NOMO-1 treated with dmso at 0.1 percent for 144 hours (cell line): ENCODE results near the gene MPIG6B.
A peak's percentile ranks its signal among the peaks of the same experiment; 100 is the strongest.

Experiments used
- DNase-seq: peaks from one replicate; lab custom pipeline; 2025; ENCODE audit not compliant: unreplicated experiment; lab: John Stamatoyannopoulos, UW

MPIG6B gene, protein sequence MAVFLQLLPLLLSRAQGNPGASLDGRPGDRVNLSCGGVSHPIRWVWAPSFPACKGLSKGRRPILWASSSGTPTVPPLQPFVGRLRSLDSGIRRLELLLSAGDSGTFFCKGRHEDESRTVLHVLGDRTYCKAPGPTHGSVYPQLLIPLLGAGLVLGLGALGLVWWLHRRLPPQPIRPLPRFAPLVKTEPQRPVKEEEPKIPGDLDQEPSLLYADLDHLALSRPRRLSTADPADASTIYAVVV

DNA sequence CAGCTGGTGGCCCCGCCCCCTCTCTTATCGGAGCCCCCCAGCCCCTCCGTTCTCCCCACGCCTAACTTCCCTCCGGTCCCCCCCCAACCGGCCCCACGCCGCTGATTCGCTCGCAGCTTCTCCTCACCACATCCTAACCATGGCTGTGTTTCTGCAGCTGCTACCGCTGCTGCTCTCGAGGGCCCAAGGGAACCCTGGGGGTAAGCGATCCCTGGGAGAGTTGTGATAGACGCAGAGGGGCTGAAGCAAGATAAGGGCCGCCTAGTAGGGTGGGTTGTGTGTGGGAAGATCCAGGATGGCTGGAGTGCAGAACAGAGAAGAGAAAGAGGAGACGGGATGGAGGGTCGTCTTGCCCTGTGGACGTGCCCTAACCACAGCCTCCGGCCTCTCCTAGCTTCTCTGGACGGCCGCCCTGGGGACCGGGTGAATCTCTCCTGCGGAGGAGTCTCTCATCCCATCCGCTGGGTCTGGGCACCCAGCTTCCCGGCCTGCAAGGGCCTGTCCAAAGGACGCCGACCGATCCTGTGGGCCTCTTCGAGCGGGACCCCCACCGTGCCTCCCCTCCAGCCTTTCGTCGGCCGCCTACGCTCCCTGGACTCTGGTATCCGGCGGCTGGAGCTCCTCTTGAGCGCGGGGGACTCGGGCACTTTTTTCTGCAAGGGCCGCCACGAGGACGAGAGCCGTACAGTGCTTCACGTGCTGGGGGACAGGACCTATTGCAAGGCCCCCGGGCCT is at the start of gene MPIG6B:
Gene MPIG6B (plus strand): TSS at position 129 of the 735 bp plus-strand sequence. CDS start 11 bp downstream, at position 140.
- DNase-seq: no peak

DNA sequence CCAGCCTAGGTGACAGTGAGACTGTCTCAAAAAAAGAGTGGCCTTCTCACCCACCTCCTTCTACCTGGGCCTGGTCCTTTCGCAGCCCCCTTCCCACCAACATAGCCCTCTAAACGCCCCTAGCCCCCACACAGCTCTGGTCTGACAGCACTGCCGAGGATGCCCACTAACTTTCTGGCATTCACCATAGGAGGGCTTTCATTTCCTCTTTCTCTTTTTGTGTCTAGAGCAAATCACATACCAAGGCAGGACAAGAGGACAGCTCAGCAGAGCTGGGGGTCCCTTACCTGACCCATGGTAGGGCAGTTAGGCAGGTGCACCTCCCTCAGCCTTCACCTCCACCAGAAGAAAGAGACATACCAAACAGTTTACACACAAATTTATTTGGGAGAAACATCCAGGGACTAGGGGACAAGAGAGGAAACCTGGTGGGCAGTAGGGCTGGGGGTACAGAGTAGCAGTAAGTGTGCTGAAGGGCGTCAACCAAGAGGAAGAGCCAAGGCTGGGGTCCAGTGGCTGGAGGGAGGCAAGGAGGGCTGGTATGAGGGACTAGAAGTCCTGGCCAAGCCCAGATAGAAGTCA is 46.8 kb upstream of the MPIG6B start:
- DNase-seq: peak; percentile 8

DNA sequence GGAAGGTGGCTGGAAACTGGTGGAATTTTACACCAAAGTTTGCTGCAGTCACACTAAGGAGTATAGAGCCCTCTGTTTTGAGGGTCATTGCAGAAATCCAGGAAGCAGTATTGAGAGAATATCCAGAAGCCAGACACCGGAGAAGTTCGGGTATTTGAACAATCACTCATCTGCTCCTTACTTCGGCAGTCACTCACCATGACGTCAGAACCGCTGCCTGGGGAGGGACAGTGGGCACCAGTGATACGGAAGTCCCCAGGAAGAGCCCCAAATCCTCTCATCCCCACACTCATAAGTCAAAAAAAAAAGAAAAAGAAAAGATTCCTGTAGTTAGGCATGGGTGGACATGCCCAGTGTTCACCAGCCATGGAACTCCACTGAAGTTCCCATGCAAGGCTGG is 46.3 kb upstream of the MPIG6B start:
- no peak for DNase-seq

DNA sequence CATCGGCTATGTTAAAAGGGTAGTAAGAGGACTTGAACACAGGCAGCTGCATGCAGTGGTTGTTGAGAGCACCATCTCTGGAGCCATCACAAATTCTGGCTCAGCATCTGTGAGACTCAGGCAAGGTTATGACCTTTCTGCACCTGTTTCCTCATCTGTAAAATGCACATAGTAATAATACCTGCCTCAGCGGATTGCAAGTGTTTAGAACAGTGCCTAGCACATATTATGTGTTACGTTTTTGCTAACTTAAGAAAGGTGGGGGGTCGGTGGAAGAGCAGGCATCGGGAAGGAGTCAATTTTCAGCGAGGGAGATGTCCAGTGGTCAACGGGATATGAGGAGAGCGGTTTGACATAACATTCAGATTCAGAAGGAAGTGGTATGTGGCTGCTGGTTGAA is 45.2 kb upstream of the MPIG6B start:
- no peak for DNase-seq

DNA sequence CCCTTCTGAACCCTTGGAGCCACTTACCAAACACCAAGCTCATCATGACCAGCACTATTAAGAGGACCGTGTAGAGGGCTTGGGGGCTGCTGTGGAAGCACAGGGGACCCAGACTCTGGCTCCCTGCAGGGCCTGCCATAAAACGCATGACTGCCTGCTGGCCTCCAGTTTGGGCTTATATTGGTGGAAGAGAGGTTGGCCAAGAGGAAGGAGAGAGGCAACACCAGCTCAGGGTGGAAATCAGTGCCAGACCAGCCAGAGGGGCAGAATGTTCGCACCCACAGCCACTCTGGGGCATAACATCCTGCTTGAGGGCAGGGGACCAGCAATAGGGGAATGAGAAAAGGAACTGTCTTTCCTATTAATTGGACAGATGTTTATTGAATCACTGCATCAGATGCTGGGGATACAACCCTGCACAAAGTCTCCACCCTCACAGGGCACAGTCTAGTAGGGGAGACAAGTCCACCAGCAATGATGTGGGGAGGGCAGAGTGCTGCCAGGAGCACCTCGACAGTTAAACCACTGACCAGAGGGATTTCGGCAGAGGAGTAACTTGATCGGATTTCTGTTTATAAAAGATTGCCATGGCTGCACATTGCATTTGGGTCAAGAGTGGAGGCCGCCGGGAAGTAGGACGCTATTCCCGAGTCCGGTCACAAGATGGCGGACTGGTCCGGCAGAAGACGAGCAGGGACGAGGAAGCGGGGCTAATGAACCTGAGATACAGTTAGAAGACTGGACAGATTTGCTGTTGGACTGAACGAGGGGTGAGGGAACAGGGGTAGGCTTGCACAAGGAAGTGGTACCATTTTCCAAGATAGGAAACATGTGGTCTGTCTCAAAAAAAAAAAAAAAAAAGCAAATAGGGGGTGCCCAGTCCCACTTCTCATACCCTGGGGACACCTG is 42.7 kb upstream of the MPIG6B start, which contains the start of gene LY6G5C:
Gene LY6G5C (minus strand): TSS at position 842 of the 909 bp plus-strand sequence. CDS start 694 bp downstream, at position 148.
- peak; percentile 55 for DNase-seq

DNA sequence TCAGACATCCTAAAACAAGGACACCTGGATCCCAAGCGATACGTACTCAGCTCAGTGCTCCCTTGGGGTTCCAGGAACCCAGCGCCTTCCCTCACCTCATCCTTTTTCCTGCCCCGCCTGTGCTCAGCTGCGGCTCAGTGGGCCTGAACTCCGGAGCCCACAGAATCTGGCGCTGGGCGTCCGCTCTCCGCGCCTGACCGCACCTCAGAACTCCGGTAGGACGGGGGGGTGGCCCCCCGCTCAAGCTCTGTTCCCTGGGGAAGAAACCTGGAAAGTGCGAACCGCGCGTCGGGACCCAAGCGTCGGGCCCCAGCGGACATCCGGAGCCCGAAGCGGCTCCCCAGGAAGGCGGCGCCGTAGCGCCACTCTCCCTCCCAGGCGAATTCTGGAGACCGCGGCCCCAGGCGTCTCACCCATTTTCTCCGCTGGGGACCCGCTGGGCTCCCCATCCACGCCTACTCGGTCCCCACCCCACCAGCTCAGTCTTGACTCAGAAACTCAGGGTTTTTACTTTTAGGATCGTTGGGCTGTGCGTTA is 42.0 kb upstream of the MPIG6B start:
- no peak for DNase-seq

DNA sequence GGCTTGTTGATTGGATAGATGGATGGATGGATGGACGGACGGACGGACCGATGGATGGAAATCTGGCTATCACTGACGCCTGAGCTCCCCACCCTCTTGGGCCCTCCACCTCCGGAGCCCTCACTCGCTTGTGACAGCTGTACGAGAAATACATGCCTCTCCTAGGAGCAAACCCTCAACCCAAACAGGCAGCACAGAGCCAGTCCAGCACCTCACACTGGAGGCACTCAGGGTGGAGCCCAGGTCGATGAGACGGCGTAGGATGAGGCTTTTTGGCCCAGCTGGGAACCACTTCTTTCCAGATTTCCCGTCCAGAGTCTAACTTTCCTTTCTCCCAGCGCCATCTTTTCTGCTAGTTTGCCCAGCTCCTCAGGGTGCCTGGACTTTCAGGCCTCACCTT is 39.6 kb upstream of the MPIG6B start:
- DNase-seq: no peak

DNA sequence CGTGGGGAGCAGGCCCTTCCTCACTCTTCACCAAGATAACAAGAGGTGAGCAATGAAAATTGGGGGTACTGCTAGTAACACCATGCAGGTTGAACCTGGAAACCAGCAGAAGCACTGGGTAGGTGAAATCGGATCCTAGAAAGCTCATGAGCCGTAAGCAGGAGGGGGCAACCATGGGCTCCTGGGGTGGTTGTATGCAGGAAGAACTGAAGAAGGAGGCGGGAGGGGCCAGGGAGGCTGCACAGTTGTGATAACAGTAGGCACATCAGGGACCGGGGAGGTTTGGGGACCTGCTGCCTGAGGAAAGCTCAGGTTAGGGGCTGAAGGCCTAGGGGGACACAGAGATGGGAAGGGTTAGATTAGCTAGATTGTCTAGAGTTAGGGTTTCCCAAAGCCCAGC is 36.7 kb upstream of the MPIG6B start:
- no peak for DNase-seq

DNA sequence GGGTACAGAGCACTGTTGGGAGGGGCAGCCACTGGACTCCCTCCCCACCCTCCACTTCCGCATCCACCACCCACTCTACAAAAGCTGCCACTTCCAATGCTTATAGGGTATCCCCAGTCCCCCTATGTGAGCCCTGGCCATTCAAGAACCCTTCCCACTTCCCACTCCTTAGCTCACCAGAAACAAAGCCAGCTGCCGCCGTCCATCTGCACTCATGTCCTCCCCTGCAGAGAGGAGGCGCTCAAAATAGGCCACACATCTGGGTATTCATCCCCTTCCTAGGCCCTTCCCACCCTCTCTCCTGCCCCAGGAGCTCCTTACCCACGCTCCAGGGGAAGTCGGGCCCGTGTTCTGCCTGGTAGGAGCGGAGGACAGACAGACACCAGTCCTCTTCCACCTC is 35.9 kb upstream of the MPIG6B start:
- no peak for DNase-seq

DNA sequence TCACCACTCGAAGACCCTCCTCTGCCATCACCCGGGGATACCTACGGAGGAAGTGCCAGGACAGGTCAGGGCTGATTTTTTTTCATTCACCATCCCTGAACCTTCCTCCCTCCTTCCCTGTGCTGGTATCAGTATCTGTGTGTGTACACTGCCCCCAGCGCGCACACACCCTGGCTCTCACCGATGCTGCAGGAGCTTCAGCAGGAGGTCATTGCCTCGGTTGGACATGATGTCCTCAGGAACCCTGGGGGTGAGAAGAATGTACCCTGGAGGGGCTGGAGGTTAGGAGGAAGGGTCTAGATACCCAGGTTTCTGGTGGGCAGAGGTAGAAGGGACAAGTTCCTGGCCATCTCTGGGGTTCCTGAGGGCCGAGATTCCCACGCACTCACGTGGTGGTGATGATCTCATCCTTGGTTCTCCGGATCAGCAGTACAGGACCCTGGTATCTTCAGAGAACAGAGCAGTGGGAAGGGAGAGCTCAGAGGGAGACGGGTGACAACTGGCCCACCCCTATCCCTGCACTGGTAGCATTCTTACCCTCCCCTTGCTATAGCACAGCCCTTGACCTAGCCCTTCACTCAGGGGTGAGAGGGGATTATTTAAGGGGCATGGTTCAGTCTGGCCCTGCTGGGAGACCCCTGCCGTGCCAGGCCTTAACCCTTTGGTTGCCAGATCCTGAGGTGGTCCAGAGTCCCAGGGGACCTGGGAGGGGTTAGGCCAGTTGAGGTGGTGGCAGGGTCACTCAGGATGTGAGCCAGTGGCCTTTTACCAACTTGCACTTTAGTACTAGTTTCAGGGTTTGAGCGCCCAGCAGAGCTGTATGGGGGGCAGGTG is 35.1 kb upstream of the MPIG6B start:
- no peak for DNase-seq

DNA sequence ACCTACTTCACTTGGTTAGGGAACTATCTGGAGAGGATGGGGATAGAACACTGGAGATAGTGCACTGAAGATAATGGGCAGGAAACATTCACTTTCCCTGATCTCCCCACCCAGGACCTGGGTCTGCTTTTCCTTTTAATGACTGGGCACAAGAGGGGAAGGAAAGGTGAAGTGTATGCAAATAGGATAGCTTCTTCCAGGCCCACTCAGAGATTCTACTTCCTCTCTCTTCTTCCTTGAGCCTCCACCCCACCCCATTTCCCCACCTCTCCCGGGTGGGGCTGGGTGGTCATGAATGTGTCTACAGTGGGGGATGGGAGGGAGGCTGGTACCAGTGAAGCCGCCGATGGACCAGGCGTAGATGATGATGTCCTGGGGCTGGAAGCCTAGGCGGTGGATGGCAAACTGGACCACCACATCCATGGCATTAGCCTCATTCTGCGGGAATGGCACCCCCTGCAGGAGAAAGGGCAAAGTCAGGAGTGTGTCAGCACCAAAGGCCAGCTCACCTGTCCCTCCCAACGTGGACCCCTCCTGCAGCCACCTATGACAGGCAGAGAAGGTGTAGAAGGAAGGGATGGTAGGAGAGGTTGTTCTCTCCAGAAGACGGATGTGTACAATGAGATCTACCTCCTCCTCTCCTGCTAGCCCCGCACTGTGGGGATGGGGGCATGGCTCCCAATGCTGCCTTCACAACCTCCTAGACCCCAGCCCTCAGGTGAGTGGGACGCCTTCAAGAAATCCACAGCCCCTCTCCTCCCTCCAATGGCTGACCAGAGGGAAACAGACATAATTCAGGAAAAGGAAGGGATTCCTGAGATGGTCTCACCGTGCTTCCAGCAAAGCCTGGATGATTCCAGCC is 33.7 kb upstream of the MPIG6B start:
- no peak for DNase-seq

DNA sequence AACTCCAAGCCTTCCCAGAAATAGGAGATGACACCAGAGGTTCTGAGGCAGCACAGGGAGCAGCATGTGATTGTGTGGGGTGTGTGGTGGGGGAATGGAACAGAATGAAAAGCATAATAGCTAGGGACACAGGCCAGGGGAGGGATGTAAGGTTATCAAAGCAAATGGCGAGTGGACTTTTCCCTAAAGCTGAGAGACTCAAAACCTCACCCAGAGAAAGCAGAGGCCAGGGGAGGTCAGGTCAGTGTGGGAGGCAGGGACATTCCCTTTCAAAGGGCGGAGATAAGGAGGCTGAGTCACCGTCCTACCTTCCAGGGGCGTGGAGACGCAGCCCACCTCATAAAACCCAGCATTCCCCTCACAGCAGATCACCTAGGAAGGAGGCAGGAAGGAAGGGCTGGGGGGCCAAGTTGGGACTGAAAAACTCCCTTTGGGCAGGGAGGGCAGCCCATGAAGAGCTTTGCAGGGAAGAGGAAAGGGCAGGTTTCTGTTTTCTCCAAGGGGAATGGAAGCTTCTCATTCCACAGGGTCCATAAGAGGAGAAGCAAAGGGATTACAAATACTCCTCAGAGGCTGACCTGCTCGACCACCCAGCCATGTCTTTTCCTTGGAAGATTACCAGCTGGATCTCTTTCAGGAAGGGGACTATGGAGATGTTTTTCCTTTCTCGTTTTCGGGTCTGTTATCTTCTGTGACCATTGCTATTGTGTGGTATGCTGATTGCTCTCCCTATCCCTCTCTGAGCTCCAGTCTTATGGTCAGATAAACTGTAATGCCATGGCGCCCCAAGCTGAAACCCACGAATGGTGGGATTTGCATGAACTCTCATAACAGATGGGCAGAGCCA is 32.7 kb upstream of the MPIG6B start:
- DNase-seq: no peak

DNA sequence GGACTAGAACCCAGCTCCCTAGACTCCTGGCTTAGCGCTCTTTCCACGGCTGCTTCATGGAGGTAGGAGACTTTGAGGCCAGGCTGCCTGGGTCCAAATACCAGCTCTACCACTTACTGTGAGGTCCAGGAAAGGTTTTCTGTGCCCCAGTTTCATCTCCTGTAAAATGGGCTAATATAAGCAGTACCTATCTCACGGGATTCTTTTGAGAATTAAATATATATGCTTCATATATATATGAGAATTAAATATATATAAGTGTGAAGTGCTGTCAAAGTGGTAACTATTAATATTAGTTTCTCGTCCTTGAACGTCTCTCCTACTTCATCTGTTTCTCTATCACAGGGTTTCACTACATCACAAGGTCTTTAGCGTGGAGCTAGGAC is 32.1 kb upstream of the MPIG6B start:
- no peak for DNase-seq

DNA sequence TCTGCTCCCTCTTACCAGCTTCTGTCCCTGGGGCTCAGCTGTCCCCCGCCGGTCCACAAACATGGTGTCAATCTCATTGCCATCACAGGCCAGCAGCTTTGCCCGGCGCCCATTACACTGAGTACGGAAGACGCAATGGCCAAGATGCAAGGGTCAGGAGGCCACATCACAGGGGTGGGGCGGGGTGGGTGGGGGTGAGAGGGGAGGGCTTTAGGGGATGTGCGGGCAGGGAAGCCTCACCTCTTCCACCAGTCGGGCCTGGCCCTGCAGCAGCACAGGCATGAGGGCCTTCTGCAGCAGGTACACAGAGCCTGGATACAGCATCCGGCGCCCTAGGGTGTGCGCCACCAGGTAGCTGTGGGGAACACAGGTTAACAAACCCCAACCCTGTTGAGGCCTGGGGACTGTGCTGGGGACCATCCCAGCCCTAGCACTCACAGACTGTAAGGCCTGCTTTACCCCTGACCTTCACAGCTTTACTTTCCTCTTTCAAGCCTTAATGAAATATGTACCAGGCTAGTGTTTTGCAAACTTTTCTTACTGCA is 31.5 kb upstream of the MPIG6B start:
- no peak for DNase-seq

DNA sequence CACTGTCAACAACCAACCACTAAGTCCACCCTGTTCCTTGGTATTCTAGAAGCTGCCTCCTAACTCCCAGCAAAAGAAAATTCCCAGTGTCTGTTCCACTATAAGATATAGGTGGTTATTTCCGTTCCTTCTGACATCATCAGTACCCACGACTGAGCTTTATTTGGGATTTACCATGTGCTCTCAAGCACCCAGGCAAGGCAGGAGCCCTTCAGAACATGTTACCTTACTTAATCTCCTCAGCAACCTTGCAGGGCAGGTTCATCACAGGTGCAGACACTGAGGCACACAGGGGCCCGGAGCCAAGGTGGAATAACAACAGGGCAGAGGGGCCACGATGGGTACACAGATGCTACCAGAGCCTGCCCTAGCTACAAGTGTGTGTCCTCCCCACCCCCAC is 30.8 kb upstream of the MPIG6B start:
- DNase-seq: no peak

DNA sequence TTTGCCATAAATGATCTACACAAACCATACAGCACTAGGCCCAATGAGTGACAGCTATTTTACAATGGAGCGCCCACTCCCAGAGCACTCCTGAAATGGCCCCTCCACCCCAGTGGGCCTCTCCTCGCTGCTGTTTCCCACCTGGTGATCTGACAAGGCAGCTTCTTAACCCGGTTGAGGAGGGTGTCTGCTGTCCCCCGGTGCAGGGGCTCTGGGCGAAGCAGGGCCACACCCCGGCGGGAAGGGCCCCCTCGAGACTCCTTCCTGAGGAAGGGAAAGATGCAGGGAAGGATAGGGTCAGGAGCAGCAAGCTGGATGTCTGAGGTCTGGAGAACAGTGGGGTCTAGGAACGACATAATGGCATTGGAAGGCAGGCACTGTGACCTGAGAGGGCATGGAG is 30.3 kb upstream of the MPIG6B start:
- no peak for DNase-seq

DNA sequence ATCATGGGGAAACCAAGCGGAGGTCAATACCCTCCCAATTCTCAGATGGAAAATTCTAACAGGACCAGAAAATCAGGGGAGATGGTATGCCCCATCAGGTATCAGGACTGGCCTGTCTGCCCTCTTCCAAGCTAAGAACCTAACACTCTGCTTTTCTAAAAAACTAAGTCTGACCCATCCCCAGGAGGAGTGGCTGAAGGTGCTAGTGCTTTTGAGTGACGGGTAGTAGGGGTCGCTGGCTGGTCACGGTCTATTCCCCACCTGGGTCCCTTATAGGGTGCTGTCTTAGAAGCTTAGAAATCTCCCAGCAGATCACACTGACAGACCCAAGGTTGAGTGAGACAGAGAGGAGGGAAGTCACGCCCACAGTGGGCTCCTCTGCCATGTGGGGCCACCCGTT is 29.6 kb upstream of the MPIG6B start:
- no peak for DNase-seq

DNA sequence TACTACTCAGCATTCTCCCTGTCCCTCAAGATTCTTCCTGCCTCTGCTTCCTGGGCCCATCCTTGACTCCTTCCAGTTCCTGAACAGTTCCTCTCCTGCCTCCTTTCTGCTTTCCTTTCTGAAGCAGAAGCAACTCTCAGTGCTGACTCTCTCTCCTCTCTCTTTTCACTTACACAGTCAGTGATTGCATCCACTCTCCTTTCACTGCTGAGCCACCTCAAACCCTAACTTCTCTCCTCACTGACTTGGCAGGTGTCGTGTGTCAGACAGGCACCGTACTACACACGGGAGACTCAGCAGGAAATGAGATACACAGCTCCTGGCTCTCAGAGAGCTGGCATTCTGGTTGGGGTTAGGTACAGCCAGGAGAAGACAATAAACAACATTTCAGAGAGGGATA is 25.6 kb upstream of the MPIG6B start:
- DNase-seq: no peak
